Endodermal cell (in vitro differentiated cells): ENCODE measurements around the gene MTOR. TPM values are rescaled to one million over a fixed set of nuclear protein-coding genes. Genes with fewer than 3 reads are reported as not detected.
"Not testable (repeated sequence)": the region's sequence is repeated elsewhere in the genome, so short reads cannot be mapped to it uniquely, and the experiment has no call there.

Experiments
- DNase-seq: peaks from one replicate; pipeline ENCODE4 v3.0.0-alpha.2; 2017
- H3K27ac ChIP-seq: 2 replicates; pipeline ENCODE4 v1.5.1; 2013; ENCODE audit warnings: mild to moderate bottlenecking, low read depth, low read length, moderate library complexity
- H3K27me3 ChIP-seq: 2 replicates; pipeline ENCODE4 v1.6.1; 2013; ENCODE audit warnings: mild to moderate bottlenecking, low read length, moderate library complexity; ENCODE audit not compliant: insufficient read depth, control insufficient read depth, poor library complexity, severe bottlenecking
- H3K36me3 ChIP-seq: 2 replicates; pipeline ENCODE4 v1.7.0; 2013; ENCODE audit warnings: mild to moderate bottlenecking, low read length, moderate library complexity; ENCODE audit not compliant: control insufficient read depth, insufficient read depth
- H3K4me1 ChIP-seq: one replicate; pipeline ENCODE4 v1.7.0; 2013; ENCODE audit warnings: low read length; ENCODE audit not compliant: control insufficient read depth, insufficient read depth
- H3K4me3 ChIP-seq: 2 replicates; pipeline ENCODE4 v1.5.1; 2013; ENCODE audit warnings: mild to moderate bottlenecking, low read length, moderate library complexity
- H3K9ac ChIP-seq: 2 replicates; pipeline ENCODE4 v1.6.1; 2013; ENCODE audit warnings: mild to moderate bottlenecking, low read length, moderate library complexity; ENCODE audit not compliant: poor library complexity, severe bottlenecking; ENCODE audit errors: extremely low read depth
- H3K9me3 ChIP-seq: 2 replicates; pipeline ENCODE4 v1.6.1; 2013; ENCODE audit warnings: mild to moderate bottlenecking, low read length, moderate library complexity; ENCODE audit not compliant: control insufficient read depth
- H3K27ac Mint-ChIP-seq: 2 replicates; pipeline ENCODE4 v1.8.0; 2020; ENCODE audit warnings: mixed read lengths
- H3K27me3 Mint-ChIP-seq: 2 replicates; pipeline ENCODE4 v1.8.0; 2021; ENCODE audit warnings: mild to moderate bottlenecking, mixed read lengths; ENCODE audit not compliant: insufficient read depth
- H3K36me3 Mint-ChIP-seq: 2 replicates; pipeline ENCODE4 v1.8.0; 2020; ENCODE audit warnings: low read depth, mixed read lengths
- H3K4me1 Mint-ChIP-seq: 2 replicates; pipeline ENCODE4 v1.8.0; 2020; ENCODE audit warnings: mixed read lengths
- H3K4me3 Mint-ChIP-seq: 2 replicates; pipeline ENCODE4 v1.8.0; 2020; ENCODE audit warnings: mild to moderate bottlenecking, moderate library complexity, mixed read lengths
- H3K9me3 Mint-ChIP-seq: 2 replicates; pipeline ENCODE4 v1.8.0; 2020; ENCODE audit warnings: mild to moderate bottlenecking, mixed read lengths
- WGBS, 2 experiments: methylation state at CpG; one replicate each; pipeline versions ENCODE4 v1.1.5 to v1.1.7; 2013; ENCODE audit warnings: missing lambda C conversion rate in 2 of 2, mixed read lengths in 1 of 2; ENCODE audit not compliant: insufficient coverage in 1 of 2, insufficient read length in 1 of 2; 5-methylcytosine and 5-hydroxymethylcytosine counted together
- total RNA-seq, 2 donors: library from RNA; stranded (reverse); fragmentation: NEBNext Ultra II Directional in 1 of 2; extraction: Animal tissue kit (Norgen Biotek cat#: 25700) in 1 of 2; gene quantifications; 2 replicates in 1 of 2; 3 replicates in 1 of 2; pipeline ENCODE4 v1.2.1, GENCODE V29; 2021
- TF ChIP-seq, protein P1 (sequence below): fragments of 200-600 bp; sonication (generic); conservative IDR thresholded peaks from 2 replicates; pipeline ENCODE4 v1.5.0; 2021; ENCODE audit warnings: antibody characterized with exemption, mild to moderate bottlenecking

Gene MTOR
- total RNA-seq, 2 donors from 2014 or later: 69.0 to 78.3 TPM

DNA sequence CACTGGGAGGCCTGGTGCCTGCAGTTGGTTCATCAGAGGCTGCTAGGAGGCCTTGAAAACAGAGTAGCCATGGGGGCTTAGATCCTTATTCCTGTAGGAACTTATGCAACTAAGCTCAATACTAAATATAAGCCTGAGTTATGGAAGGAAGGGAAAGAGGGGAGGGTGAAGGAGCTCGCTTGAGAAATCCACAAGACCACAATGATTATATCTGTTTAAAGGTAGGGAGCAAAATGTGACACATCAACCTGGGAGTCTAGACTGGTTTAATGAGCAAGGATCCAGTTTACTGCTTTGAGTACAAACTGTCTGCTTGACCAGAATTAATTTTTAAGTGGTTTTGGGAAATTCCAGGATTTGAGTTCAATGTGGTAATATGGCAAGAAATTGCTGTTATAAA, 93.6 kb downstream of the MTOR start:
- Mint-ChIP-seq H3K36me3 (peaks cover 57% of the 10 kb centered on the region), H3K4me3 (no peak overlapping the region), H3K4me1 (no peaks in the 10 kb centered on the region), H3K27ac (no peak overlapping the region), H3K9me3 (peaks cover 5% of the 10 kb centered on the region), H3K27me3 (no peaks in the 10 kb centered on the region)
- Histone ChIP-seq H3K9ac (no peak overlapping the region), H3K4me3 (no peak overlapping the region), H3K36me3 (peaks cover 18% of the 10 kb centered on the region), H3K9me3 (no peaks in the 10 kb centered on the region), H3K4me1 (no peaks in the 10 kb centered on the region), H3K27ac (no peak overlapping the region), H3K27me3 (no peaks in the 10 kb centered on the region)
- 92% methylated on average over 1 of the region's 1 CpG; no CpG with 5 or more reads in 1 of the 2 experiments for WGBS, 2 experiments
- DNase-seq: no peak
- TF ChIP-seq, protein P1, sequence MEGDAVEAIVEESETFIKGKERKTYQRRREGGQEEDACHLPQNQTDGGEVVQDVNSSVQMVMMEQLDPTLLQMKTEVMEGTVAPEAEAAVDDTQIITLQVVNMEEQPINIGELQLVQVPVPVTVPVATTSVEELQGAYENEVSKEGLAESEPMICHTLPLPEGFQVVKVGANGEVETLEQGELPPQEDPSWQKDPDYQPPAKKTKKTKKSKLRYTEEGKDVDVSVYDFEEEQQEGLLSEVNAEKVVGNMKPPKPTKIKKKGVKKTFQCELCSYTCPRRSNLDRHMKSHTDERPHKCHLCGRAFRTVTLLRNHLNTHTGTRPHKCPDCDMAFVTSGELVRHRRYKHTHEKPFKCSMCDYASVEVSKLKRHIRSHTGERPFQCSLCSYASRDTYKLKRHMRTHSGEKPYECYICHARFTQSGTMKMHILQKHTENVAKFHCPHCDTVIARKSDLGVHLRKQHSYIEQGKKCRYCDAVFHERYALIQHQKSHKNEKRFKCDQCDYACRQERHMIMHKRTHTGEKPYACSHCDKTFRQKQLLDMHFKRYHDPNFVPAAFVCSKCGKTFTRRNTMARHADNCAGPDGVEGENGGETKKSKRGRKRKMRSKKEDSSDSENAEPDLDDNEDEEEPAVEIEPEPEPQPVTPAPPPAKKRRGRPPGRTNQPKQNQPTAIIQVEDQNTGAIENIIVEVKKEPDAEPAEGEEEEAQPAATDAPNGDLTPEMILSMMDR: no peak

- WGBS, 2 experiments: 93 to 95% methylated on average over 4 to 5 of the region's 5 CpGs
- not testable (repeated sequence) for H3K27me3 ChIP-seq, H3K4me3 Mint-ChIP-seq, H3K4me1 Mint-ChIP-seq, H3K27me3 Mint-ChIP-seq, DNase-seq, H3K27ac ChIP-seq, H3K4me1 ChIP-seq, H3K27ac Mint-ChIP-seq, H3K36me3 ChIP-seq, H3K4me3 ChIP-seq, H3K9ac ChIP-seq, H3K9me3 ChIP-seq
- Mint-ChIP-seq H3K36me3 (peaks cover 72% of the 10 kb centered on the region), H3K9me3 (peaks cover 19% of the 10 kb centered on the region)
Measured at GRCh38 chr1:11166744-11167143, 95.6 kb downstream of the MTOR start.

DNA sequence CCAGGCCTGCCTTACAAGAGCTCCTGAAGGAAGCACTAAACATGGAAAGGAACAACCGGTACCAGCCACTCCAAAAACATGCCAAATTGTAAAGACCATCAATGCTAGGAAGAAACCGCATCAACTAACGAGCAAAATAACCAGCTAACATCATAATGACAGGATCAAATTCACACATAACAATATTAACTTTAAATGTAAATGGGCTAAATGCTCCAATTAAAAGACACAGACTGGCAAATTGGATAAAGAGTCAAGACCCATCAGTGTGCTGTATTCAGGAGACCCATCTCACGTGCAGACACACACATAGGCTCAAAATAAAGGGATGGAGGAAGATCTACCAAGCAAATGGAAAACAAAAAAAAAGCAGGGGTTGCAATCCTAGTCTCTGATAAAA, 99.6 kb downstream of the MTOR start:
- H3K27ac Mint-ChIP-seq, H3K9ac ChIP-seq, H3K4me3 ChIP-seq, DNase-seq, H3K4me3 Mint-ChIP-seq, H3K27me3 Mint-ChIP-seq, H3K4me1 Mint-ChIP-seq, H3K27me3 ChIP-seq, H3K27ac ChIP-seq, H3K4me1 ChIP-seq: not testable (repeated sequence)
- Mint-ChIP-seq H3K9me3 (peaks cover 35% of the 10 kb centered on the region), H3K36me3 (peaks cover 70% of the 10 kb centered on the region)
- WGBS, 2 experiments: no CpG with 5 or more reads among the region's 4 CpGs
- peaks cover 24% of the 10 kb centered on the region for H3K9me3 ChIP-seq
- peaks cover 40% of the 10 kb centered on the region for H3K36me3 ChIP-seq

DNA sequence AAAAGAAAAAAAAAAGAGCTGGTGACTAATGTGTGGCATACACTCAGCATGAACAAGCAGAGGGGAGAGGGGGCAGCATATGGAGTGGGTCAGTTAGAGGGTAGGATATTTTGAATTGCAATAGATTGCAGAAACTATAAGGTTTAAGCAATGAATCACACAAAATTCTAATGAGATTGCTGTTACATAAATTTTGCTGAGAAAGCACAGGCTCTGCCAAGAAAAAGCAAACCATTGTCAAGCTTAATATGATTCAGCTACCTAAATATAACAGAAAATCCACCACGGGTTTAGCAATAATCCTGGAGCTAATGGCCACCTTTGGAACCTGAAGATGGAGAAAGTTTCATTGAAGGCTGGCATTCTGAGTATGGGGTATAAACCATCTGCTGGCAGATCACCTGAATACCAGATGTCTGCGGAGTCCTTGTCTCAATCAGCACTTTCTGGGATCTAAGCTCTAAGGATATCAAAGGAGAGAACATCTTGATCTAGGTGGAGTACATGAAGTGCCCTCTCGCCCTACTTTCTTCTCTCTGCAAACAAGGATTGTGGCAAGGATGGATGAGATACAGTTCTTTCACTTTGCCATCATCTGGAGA, 103.5 kb downstream of the MTOR start:
- 92 to 94% methylated on average over 2 to 3 of the region's 3 CpGs for WGBS, 2 experiments
- H3K9ac ChIP-seq: no peak overlapping the region
- no peak for DNase-seq
- H3K36me3 ChIP-seq: peaks cover 56% of the 10 kb centered on the region
- H3K4me3 ChIP-seq: no peak overlapping the region
- TF ChIP-seq, protein P1: no peak
- Mint-ChIP-seq H3K4me3 (no peak overlapping the region), H3K27me3 (no peaks in the 10 kb centered on the region), H3K27ac (no peak overlapping the region), H3K4me1 (no peaks in the 10 kb centered on the region), H3K36me3 (peaks cover 61% of the 10 kb centered on the region), H3K9me3 (peaks cover 29% of the 10 kb centered on the region)
- H3K27ac ChIP-seq: no peak overlapping the region
- no peaks in the 10 kb centered on the region for H3K27me3 ChIP-seq
- H3K4me1 ChIP-seq: no peaks in the 10 kb centered on the region
- peaks cover 24% of the 10 kb centered on the region for H3K9me3 ChIP-seq
